Measurements from ENCODE around the gene ITIH6.

DNA sequence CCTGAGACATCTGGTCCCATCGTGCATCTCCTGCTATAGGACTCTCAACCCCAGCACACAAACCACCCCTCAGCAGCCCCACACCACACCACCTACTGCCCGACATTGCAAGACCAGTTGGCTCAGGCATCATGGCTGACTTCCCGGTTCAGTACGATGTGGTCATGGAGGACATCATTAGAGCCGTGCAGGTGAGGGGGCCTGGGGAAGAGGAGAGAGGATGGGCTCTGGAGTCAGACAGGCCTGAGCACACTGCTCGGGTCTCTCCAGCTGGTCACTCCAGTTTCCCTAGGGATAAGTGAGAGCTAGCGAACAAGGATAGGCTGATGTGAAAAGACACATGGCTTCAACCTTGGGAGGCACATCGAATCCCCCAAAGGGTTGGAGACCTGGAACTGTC, 26.7 kb upstream of the ITIH6 start:
- TF ChIP-seq, protein P1, sequence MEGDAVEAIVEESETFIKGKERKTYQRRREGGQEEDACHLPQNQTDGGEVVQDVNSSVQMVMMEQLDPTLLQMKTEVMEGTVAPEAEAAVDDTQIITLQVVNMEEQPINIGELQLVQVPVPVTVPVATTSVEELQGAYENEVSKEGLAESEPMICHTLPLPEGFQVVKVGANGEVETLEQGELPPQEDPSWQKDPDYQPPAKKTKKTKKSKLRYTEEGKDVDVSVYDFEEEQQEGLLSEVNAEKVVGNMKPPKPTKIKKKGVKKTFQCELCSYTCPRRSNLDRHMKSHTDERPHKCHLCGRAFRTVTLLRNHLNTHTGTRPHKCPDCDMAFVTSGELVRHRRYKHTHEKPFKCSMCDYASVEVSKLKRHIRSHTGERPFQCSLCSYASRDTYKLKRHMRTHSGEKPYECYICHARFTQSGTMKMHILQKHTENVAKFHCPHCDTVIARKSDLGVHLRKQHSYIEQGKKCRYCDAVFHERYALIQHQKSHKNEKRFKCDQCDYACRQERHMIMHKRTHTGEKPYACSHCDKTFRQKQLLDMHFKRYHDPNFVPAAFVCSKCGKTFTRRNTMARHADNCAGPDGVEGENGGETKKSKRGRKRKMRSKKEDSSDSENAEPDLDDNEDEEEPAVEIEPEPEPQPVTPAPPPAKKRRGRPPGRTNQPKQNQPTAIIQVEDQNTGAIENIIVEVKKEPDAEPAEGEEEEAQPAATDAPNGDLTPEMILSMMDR (IDR thresholded peaks at IDR 0.05) = no peak
- TF ChIP-seq, protein P2, sequence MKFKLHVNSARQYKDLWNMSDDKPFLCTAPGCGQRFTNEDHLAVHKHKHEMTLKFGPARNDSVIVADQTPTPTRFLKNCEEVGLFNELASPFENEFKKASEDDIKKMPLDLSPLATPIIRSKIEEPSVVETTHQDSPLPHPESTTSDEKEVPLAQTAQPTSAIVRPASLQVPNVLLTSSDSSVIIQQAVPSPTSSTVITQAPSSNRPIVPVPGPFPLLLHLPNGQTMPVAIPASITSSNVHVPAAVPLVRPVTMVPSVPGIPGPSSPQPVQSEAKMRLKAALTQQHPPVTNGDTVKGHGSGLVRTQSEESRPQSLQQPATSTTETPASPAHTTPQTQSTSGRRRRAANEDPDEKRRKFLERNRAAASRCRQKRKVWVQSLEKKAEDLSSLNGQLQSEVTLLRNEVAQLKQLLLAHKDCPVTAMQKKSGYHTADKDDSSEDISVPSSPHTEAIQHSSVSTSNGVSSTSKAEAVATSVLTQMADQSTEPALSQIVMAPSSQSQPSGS (CRISPR knock-in tag; IDR thresholded peaks at IDR 0.05; ENCODE audit: borderline replicate concordance, low read depth) = no peak
- TF ChIP-seq NFATC4 (CRISPR knock-in tag; IDR thresholded peaks at IDR 0.05) (no peak), ZNF317 (CRISPR knock-in tag; IDR thresholded peaks at IDR 0.05; ENCODE audit: borderline replicate concordance, low read depth) (no peak), FOXP1 (CRISPR knock-in tag; IDR thresholded peaks at IDR 0.05; ENCODE audit: borderline replicate concordance) (no peak), NR2C2 (CRISPR knock-in tag; IDR thresholded peaks at IDR 0.05) (no peak)
- TF ChIP-seq, protein P3, sequence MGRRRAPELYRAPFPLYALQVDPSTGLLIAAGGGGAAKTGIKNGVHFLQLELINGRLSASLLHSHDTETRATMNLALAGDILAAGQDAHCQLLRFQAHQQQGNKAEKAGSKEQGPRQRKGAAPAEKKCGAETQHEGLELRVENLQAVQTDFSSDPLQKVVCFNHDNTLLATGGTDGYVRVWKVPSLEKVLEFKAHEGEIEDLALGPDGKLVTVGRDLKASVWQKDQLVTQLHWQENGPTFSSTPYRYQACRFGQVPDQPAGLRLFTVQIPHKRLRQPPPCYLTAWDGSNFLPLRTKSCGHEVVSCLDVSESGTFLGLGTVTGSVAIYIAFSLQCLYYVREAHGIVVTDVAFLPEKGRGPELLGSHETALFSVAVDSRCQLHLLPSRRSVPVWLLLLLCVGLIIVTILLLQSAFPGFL (CRISPR knock-in tag; IDR thresholded peaks at IDR 0.05; ENCODE audit: borderline replicate concordance) = no peak
- TF ChIP-seq, protein P4, sequence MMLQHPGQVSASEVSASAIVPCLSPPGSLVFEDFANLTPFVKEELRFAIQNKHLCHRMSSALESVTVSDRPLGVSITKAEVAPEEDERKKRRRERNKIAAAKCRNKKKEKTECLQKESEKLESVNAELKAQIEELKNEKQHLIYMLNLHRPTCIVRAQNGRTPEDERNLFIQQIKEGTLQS (CRISPR knock-in tag; conservative IDR thresholded peaks at IDR 0.05) = no peak
- TF ChIP-seq, protein P5, sequence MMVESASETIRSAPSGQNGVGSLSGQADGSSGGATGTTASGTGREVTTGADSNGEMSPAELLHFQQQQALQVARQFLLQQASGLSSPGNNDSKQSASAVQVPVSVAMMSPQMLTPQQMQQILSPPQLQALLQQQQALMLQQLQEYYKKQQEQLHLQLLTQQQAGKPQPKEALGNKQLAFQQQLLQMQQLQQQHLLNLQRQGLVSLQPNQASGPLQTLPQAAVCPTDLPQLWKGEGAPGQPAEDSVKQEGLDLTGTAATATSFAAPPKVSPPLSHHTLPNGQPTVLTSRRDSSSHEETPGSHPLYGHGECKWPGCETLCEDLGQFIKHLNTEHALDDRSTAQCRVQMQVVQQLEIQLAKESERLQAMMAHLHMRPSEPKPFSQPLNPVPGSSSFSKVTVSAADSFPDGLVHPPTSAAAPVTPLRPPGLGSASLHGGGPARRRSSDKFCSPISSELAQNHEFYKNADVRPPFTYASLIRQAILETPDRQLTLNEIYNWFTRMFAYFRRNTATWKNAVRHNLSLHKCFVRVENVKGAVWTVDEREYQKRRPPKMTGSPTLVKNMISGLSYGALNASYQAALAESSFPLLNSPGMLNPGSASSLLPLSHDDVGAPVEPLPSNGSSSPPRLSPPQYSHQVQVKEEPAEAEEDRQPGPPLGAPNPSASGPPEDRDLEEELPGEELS (CRISPR knock-in tag; IDR thresholded peaks at IDR 0.05) = no peak
- TF ChIP-seq, protein P6, sequence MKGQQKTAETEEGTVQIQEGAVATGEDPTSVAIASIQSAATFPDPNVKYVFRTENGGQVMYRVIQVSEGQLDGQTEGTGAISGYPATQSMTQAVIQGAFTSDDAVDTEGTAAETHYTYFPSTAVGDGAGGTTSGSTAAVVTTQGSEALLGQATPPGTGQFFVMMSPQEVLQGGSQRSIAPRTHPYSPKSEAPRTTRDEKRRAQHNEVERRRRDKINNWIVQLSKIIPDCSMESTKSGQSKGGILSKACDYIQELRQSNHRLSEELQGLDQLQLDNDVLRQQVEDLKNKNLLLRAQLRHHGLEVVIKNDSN (CRISPR knock-in tag; IDR thresholded peaks at IDR 0.05) = no peak
